Measurements from ENCODE around the gene TXNL4A.

- no peak for TF ChIP-seq POLR2AphosphoS5 (IDR thresholded peaks at IDR 0.05; ENCODE audit: low read depth, low read length)
- TF ChIP-seq REST (IDR thresholded peaks at IDR 0.05; ENCODE audit: insufficient read depth in 1 of 2, low read depth in 2 of 2, low read length in 2 of 2), result no peak
- TF ChIP-seq SIN3A (IDR thresholded peaks at IDR 0.05; ENCODE audit: borderline replicate concordance, insufficient read depth, low read length), result no peak
- no peak for TF ChIP-seq TAF1 (IDR thresholded peaks at IDR 0.05; ENCODE audit: borderline replicate concordance, insufficient read depth, low read length)
These were observed 23.8 kb downstream of the TXNL4A start, which contains the start of gene HSBP1L1 for GRCh38 chr18:79964330-79965118.

All from PFSK-1 (cell line).